Measurements from ENCODE around the gene LAMTOR5.

DNA sequence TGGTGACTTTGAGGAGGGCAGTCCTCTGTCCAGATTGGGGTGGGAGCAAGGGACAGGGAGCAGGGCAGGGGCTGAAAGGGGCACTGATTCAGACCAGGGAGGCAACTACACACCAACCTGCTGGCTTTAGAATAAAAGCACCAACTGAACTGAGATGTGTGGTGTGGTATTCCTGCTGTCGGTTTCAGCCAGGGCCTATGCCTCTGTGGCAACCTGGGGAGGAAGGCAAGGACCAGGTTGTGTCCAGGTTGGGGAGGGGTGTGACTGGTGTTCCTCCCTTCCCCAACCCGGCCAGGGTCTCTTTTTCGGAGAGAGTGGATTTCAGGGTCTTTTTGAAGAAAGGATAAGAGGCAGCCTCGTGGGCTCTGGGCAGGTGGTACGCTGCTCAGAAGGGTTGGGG lies 49.7 kb upstream of the LAMTOR5 start:
- TF ChIP-seq, protein P1, sequence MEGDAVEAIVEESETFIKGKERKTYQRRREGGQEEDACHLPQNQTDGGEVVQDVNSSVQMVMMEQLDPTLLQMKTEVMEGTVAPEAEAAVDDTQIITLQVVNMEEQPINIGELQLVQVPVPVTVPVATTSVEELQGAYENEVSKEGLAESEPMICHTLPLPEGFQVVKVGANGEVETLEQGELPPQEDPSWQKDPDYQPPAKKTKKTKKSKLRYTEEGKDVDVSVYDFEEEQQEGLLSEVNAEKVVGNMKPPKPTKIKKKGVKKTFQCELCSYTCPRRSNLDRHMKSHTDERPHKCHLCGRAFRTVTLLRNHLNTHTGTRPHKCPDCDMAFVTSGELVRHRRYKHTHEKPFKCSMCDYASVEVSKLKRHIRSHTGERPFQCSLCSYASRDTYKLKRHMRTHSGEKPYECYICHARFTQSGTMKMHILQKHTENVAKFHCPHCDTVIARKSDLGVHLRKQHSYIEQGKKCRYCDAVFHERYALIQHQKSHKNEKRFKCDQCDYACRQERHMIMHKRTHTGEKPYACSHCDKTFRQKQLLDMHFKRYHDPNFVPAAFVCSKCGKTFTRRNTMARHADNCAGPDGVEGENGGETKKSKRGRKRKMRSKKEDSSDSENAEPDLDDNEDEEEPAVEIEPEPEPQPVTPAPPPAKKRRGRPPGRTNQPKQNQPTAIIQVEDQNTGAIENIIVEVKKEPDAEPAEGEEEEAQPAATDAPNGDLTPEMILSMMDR (IDR thresholded peaks at IDR 0.05; ENCODE audit: low read depth, low read length), result no peak
- no peak for TF ChIP-seq EZH2phosphoT487 (IDR thresholded peaks at IDR 0.05; ENCODE audit: low read depth)
